NCI-H2171 treated with DMSO at 0.1 percent for 48 hours (cell line): ENCODE results near the gene GLRX.

Source experiments
- DNase-seq: peaks from one replicate; lab custom pipeline; 2025; lab: John Stamatoyannopoulos, UW

The GLRX gene

DNA sequence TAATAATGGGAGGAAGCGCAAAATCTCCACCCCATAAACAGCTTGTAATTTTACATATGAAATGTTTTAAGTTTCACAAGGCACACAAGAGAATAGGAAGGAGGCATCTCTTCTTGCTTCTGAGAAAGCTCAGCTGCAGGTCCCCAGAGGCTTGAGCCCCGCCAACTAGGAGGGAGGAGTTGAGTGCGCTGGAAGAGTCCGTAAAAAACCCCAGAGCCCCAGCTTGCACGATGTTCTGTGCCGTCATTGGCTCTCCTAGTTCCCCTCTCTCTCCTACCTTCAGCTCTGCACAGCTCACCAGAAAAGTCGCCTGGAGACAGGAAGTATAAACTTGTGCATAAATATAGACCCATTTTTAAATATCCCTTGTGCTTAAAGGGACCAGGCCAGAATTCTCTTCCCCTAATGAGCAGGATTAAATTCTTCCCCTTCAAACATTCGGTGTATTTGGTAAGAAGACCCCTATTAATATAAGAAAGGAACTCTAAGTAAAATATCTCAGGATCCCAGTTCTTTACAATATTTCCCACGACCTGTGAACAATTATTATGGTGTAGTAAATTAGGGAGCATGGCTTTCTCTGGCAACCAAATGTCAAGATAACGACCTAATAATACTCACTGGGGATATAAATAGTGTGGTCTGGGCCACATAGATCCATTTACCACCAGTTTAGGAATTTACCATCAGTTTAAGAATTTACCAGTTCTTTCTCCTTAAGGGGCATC is 13.7 kb downstream of the GLRX start:
- DNase-seq: no peak

- no peak for DNase-seq
These were observed 14.4 kb downstream of the GLRX start for GRCh38 chr5:95808013-95808685.

- no peak for DNase-seq
These were observed 15.8 kb downstream of the GLRX start for GRCh38 chr5:95806687-95807086.

DNA sequence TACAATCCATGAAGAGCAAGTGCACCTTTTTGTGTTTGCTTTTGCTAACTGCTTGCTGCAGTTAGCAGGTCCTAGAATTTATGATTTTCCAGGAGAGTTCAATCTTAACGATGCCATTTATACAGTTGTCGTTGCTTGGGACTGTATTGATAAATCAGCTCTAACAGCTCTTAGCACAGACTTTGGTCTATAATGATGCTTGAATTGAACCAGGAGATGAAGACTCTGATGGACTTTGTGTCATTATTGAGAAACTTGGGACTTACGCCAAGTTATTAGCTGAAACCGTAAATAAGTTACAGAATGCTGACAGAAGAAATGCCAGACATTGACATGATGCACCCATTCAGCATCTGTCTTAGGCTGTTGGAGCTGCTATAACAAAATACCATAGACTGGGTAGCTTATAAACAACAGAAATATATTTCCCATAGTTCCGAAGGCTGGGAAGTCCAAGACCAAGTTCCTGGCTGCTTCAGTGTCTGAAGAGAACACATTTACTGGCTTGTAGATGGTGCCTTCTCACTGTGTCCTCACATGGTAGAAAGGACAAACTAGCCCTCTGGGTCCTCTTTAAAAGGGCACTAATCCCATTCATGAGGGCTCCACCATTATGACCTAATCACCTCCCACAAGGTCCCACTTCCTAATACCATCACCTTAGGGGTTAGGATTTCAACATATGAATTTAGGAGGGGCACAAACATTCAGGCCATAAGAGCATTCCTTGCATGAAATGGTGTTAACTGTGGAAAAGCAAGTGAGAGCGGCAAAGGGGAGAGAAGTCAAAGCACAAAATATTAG is 17.6 kb downstream of the GLRX start:
- DNase-seq: no peak

DNA sequence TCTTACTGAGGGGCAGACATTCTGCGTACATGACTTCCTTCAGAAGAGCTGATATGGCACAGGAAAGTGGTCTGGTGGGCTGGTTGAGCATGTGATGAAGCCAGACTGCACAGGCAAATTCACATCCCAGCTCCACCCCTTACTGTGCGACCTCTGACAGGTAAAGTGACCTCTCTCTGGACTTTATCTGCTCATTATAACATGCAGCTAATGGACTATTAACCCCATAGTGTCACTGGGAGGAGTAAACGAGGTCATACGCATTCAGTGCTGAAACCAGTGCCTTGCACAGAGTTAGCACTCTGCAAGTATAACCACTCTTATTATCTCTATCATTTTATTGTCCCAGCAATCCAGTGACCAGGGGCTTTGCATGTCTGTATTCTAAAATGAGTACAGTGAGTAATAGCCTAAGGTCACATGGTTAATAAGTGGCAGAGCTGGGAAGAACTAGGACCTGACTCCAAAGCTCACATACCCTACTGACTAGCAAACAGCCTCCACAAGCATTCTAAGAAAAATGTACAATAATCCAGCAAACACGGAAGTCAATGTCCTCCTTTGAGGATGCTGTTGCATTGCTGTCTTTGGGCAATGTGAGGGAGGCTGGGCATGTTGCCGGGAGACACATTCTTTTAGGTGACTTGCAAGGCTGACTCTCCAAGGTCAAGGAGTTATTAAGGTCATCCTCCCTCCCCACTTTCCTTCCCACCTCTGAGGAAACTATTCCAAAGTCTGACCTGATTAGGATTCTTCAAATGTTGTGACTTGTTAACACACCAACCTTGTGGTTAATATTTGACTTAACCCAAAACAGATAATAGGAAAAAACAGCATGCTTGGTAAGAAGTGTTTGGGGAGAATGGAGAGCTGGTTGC is 19.0 kb downstream of the GLRX start:
- no peak for DNase-seq

- no peak for DNase-seq
These were observed 20.6 kb downstream of the GLRX start for GRCh38 chr5:95801961-95802360.

- no peak for DNase-seq
These were observed 21.0 kb downstream of the GLRX start for GRCh38 chr5:95801532-95801931.

- no peak for DNase-seq
These were observed 22.0 kb downstream of the GLRX start for GRCh38 chr5:95800553-95800952.

GRCh38 chr5:95799191-95799835 is 23.2 kb downstream of the GLRX start:
- no peak for DNase-seq

DNA sequence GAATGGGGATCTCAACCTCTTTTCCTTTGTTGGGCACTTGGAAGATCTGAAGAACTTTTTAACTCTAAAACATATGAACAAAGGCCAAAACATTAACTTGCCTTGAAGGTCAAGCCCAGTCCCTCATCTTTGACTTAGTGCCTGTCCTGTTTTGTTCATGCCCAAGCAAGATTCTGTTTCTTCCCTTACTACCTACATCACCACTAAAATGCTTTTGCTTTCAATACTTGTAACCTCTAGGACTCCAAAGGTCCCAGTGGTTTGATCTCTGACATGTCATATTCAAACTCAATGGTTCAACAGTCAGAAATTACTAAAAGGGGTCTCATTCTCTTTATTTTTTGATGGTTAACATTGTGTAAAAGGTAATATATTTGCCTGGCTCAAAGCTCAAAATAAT is 24.0 kb downstream of the GLRX start:
- no peak for DNase-seq

DNA sequence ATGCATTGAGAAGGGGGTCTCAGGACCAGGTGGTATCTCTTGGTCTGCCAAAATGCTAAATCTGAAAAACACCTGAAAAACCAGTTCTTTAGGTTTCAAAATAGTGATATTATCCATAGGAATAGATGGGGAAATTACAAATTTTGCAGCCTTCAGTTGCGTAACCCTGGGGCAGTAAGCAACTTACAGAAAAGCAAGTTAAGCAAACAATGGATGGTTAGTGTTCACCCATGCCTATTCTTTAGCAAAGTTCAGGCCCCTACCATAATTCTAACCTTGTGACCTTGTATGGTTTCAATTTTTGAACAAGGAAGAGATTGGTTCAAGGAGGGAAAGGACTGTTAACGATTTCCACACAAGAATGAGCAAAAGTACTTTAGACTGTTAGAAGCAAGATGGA is 24.5 kb downstream of the GLRX start:
- DNase-seq: no peak

- DNase-seq: no peak
These were observed 25.2 kb downstream of the GLRX start for GRCh38 chr5:95797301-95797700.

GRCh38 chr5:95794070-95794516 is 28.4 kb downstream of the GLRX start:
- no peak for DNase-seq

GRCh38 chr5:95791751-95792150 is 30.8 kb downstream of the GLRX start:
- no peak for DNase-seq

GRCh38 chr5:95788493-95788892 is 34.0 kb downstream of the GLRX start:
- DNase-seq: no peak

DNA sequence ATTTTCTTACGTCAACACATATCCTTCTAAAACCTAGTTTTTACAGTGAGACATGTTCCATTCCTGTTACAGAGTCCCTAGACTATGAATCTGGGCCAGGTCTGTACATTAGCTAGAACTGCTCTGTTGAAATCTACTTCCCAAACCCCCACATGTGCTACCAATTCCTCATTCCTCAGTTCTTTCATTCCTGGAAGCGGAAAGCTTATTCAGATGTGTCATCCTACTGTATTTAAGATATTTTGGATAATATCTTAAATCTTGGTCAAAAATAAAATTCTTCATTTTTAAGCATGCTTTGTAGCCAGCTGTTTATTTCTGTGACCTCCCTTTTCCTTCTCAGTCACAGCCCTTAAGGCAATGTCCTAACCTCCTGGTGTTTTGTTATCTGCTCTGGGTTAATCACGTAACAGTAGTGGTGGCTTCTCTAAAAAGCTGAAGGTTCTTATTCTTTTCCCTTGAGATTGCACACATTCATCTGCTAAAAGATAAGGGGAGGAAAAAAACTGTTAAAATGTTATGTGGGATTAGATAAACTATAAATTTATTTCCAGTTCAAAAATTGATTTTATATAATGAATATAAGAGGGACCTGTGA is 35.6 kb downstream of the GLRX start:
- no peak for DNase-seq

DNA sequence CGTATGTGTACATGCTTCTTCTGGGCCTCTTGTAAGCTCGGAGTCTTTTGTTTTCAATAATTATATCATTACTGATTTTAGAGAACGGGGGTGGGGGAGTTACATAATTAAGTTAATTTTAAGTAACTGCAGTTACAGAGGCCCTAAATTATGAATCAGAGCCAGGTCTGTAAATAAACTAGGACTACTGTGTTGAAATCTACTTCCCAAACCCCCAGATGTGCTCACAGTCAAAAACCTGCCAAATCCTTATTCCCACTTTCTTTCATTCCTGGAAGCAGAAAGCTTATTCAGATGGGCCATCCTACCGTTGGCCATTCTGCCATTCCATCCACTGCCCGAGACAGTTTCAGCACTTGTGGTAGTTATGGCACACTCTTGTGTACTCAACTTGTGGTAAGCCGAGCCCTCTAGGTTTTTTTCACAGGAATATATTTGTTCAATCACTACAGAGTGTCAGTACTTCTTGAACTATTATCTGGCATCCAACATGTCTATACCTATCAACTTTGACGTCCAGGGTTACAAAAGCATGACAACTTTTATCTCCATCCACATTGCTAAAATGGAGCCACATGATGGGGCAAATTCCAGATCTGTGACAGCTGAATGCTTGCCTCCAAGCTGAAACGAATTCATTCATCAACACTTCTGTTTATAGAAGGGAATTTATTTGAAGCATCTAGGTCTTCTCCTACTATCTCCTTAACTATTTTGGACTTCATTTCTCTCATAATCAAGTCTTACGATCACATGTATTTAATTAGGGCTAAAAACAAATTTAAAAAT is 37.8 kb downstream of the GLRX start:
- DNase-seq: no peak

DNA sequence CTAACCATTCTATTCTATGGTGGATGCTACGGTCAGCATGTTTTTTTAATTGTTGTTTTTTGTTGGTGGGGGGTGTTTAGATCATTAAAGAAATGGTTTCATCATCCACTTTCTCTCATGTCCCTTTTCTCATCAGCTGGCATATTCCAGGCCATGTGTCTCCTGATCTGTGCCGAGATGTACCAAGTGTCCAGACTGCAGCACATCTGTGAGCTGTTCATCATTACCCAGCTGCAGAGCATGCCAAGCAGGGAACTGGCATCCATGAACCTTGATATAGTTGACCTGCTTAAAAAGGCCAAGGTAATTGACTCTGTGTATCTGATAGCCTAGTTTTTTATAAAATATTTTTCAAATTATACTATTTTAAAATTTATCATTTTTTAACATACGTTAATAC is 38.9 kb downstream of the GLRX start:
- no peak for DNase-seq

DNA sequence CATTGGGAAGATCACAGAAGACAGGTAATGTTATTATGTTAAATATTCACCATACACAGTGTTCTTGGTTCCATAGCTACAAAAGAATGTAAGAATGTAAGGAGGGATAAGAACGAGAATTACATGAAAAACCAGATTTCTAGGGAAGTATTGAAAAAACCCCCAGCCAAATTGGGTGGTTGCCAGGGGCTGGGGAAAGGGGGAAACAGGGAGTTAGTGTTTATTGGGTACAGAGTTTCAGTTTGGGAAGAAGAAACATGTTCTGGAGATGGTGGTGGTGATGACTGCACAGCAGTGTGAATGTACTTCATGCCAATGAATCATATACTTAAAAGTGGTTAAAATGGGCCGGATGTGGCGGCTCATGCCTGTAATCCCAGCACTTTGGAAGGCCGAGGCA is 40.3 kb downstream of the GLRX start:
- no peak for DNase-seq

DNA sequence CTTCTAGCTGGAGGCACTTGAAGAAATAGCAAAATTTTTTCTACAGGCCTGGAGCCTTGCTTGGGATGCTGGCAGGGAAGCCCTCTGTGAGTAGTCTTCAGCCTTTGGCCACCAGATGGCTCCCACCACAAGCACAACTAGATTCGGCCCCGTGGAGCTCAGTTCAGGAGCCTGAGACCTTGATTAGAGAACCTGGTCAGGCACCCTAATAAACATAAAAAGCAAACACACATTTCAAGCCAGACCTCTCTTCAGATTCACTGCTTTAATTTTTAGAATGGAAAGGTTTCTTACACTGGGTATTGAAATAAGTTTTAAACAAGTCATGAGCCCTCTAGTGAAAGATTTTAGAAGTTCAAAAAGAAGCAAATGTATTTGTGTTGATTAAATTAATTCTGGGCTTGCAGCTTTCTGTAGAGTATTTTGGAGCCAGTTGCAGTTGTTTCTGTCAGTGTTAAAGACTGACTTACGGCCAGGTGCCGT is 41.4 kb downstream of the GLRX start:
- peak; percentile 41 for DNase-seq
